Measurements from ENCODE around the gene FOXN3. TPM values are rescaled to one million over a fixed set of nuclear protein-coding genes. Genes with fewer than 3 reads are reported as not detected.

Gene FOXN3
- polyA plus RNA-seq, 2 of the 4 experiments (the other 2 are of a cell fraction): 6.0 to 6.4 TPM

DNA sequence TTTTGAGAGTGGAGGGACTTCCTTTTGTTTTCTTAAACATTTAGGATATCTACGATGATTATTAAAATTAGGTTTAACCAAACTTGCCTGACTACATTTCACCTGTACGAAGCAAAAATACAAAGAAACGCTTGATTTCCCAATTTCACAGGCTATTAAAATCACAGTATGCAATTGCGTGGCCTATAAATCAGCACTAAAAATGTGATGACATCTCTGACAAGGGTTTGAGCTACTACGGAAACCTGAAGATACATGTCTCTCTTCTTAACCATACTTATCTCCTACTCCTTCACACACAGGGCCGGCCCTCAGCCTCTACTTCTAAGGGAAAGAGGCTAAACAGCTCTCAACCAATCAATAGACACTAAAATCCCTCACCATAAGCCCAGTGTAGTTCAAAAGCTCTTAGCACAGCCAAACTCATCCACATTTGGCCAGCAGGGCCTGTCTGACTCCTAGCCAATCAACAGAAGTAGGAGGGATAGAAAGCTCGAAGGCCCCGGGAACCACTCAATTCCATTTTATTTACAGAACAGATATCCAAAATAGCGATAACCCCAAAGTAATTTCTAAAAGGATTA is 137.3 kb downstream of the FOXN3 start (continued):
- TF ChIP-seq POLR2A (IDR thresholded peaks at IDR 0.05; ENCODE audit: low read length) (no peak), EP300 (IDR thresholded peaks at IDR 0.05) (no peak), NR3C1 (IDR thresholded peaks at IDR 0.05) (no peak), CBX8 (IDR thresholded peaks at IDR 0.05) (no peak), MAFK (IDR thresholded peaks at IDR 0.05; ENCODE audit: partially characterized antibody) (no peak), NPAS2 (CRISPR knock-in tag; IDR thresholded peaks at IDR 0.05; ENCODE audit: borderline replicate concordance) (no peak)

DNA sequence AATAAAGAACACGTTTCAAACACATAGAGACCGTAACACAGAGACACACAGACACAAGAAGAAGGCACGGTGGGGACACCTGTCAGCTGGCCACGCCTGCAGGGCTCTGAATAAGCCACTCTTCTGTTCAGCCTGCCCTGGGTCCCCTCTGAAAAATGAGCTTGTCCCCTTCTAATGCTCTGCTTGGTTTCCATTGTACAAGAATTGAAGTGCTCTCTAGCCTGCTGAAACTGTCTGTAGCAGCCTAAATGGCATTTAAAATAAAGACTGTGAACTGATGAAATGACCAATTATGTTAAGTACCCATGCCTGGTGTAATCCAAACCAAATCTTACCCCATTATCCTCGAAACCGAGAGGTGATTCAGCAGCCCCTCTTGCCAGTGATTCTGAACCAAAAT is 139.8 kb downstream of the FOXN3 start:
- WGBS (ENCODE audit: missing lambda C conversion rate): 68% methylated on average over 6 of the region's 6 CpGs
- no peak for FAIRE-seq
- H3K27ac ChIP-seq: no peak overlapping the region
- no peaks in the 10 kb centered on the region for H3K9me3 ChIP-seq
- no peaks in the 10 kb centered on the region for H3K4me1 ChIP-seq
- CTCF ChIA-PET: no interaction called here
- DNase-seq (ENCODE audit: low read depth in 1 of 2, low spot score in 1 of 2): no peak
- no peak for ATAC-seq
- no peak overlapping the region for H3K4me2 ChIP-seq
- TF ChIP-seq RFX5 (IDR thresholded peaks at IDR 0.05) (no peak), HOXA7 (CRISPR knock-in tag; IDR thresholded peaks at IDR 0.05) (no peak), FOSL2 (IDR thresholded peaks at IDR 0.05) (no peak), FOSL2 (CRISPR knock-in tag; IDR thresholded peaks at IDR 0.05) (no peak), SMC3 (IDR thresholded peaks at IDR 0.05) (no peak), POLR2A (IDR thresholded peaks at IDR 0.05; ENCODE audit: low read length) (no peak), ZSCAN20 (CRISPR knock-in tag; IDR thresholded peaks at IDR 0.05) (no peak), HEYL (CRISPR knock-in tag; IDR thresholded peaks at IDR 0.05) (no peak), RAD21 (conservative IDR thresholded peaks at IDR 0.05 in 1 of 2, IDR thresholded peaks at IDR 0.05 in 1 of 2) (no peak)
- TF ChIP-seq, protein P1, sequence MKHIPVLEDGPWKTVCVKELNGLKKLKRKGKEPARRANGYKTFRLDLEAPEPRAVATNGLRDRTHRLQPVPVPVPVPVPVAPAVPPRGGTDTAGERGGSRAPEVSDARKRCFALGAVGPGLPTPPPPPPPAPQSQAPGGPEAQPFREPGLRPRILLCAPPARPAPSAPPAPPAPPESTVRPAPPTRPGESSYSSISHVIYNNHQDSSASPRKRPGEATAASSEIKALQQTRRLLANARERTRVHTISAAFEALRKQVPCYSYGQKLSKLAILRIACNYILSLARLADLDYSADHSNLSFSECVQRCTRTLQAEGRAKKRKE (CRISPR knock-in tag; IDR thresholded peaks at IDR 0.05; ENCODE audit: low read depth): no peak
- TF ChIP-seq, protein P2, sequence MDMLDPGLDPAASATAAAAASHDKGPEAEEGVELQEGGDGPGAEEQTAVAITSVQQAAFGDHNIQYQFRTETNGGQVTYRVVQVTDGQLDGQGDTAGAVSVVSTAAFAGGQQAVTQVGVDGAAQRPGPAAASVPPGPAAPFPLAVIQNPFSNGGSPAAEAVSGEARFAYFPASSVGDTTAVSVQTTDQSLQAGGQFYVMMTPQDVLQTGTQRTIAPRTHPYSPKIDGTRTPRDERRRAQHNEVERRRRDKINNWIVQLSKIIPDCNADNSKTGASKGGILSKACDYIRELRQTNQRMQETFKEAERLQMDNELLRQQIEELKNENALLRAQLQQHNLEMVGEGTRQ (IDR thresholded peaks at IDR 0.05): no peak
- TF ChIP-seq, protein P3, sequence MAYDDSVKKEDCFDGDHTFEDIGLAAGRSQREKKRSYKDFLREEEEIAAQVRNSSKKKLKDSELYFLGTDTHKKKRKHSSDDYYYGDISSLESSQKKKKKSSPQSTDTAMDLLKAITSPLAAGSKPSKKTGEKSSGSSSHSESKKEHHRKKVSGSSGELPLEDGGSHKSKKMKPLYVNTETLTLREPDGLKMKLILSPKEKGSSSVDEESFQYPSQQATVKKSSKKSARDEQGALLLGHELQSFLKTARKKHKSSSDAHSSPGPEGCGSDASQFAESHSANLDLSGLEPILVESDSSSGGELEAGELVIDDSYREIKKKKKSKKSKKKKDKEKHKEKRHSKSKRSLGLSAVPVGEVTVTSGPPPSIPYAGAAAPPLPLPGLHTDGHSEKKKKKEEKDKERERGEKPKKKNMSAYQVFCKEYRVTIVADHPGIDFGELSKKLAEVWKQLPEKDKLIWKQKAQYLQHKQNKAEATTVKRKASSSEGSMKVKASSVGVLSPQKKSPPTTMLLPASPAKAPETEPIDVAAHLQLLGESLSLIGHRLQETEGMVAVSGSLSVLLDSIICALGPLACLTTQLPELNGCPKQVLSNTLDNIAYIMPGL (CRISPR knock-in tag; IDR thresholded peaks at IDR 0.05; ENCODE audit: borderline replicate concordance): no peak
- no peak overlapping the region for H3K4me3 ChIP-seq
- POLR2A ChIA-PET: no interaction called here

DNA sequence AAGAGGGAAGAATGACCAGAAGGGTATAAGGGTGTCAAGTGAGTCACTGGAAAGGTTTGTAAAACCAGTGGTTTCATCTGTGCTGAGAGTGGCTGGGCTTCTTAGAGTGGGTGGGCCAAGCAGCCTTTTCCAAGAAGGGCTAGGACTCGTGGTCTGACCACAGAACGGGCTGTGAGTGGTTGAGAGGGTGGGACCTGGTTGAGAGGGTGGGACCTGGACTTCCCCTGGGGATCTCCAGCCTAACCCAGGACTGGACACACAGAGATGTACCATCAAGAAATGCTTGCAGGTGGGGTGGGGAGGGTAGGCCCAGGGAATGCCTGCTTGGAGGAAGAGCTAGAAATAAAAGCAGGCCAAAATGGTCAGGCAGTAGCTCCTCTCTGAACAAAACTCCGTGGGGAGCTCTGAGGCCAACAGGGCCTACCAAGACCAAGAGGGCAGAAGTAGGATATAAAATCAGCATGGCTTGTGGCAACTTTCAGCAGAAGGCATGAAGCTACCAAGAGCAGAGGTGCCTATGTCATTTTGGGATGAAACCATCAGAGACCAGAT is 140.5 kb downstream of the FOXN3 start:
- WGBS (ENCODE audit: missing lambda C conversion rate): 58% methylated on average over 3 of the region's 3 CpGs
- Histone ChIP-seq H3K9me3 (no peaks in the 10 kb centered on the region), H3K4me1 (no peaks in the 10 kb centered on the region), H3K27ac (no peak overlapping the region), H3K4me2 (no peak overlapping the region), H3K4me3 (no peak overlapping the region)
- POLR2A ChIA-PET: no interaction called here
- no peak for ATAC-seq
- FAIRE-seq: no peak
- TF ChIP-seq JUN (IDR thresholded peaks at IDR 0.05) (no peak), NR3C1 (IDR thresholded peaks at IDR 0.05) (no peak), POLR2A (IDR thresholded peaks at IDR 0.05; ENCODE audit: low read length) (no peak), FOSB (CRISPR knock-in tag; IDR thresholded peaks at IDR 0.05) (no peak), CEBPB (IDR thresholded peaks at IDR 0.05) (no peak), HDAC2 (IDR thresholded peaks at IDR 0.05) (no peak), ESRRA (IDR thresholded peaks at IDR 0.05; ENCODE audit: borderline replicate concordance, low read length) (no peak), TFCP2L1 (CRISPR knock-in tag; IDR thresholded peaks at IDR 0.05) (no peak), FOXS1 (CRISPR knock-in tag; IDR thresholded peaks at IDR 0.05) (no peak), HOXA7 (CRISPR knock-in tag; IDR thresholded peaks at IDR 0.05) (no peak), SREBF2 (IDR thresholded peaks at IDR 0.05) (no peak), MYC (IDR thresholded peaks at IDR 0.05; ENCODE audit: borderline replicate concordance, low read length) (no peak), SMC3 (IDR thresholded peaks at IDR 0.05) (no peak)
- TF ChIP-seq, protein P4, sequence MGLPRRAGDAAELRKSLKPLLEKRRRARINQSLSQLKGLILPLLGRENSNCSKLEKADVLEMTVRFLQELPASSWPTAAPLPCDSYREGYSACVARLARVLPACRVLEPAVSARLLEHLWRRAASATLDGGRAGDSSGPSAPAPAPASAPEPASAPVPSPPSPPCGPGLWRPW (IDR thresholded peaks at IDR 0.05): no peak
- TF ChIP-seq, protein P3 (CRISPR knock-in tag; IDR thresholded peaks at IDR 0.05; ENCODE audit: borderline replicate concordance): no peak
- CTCF ChIA-PET: no interaction called here
- DNase-seq (ENCODE audit: low read depth in 1 of 2, low spot score in 1 of 2): no peak
